HepG2 (cell line): ENCODE results near the gene CDR2L. TPM values are rescaled to one million over a fixed set of nuclear protein-coding genes. Genes with fewer than 3 reads are reported as not detected.
A peak's percentile ranks its signal among the peaks of the same experiment; 100 is the strongest.

Source experiments
- AGO1 ChIP-seq: fragments of 200-400 bp; formaldehyde crosslinking; IDR thresholded peaks from 2 replicates; pipeline ENCODE4 v1.6.1; 2017; ENCODE audit warnings: mild to moderate bottlenecking, low read depth, low read length, moderate library complexity; ENCODE audit not compliant: poor library complexity, severe bottlenecking
- AHDC1 ChIP-seq: sonication (generic); formaldehyde crosslinking; IDR thresholded peaks from 2 replicates; pipeline ENCODE4 v1.5.1; 2020; ENCODE audit warnings: mild to moderate bottlenecking, missing genetic modification reagents, borderline replicate concordance
- AHR ChIP-seq: IDR thresholded peaks from 2 replicates; pipeline ENCODE4 v1.6.1; 2018; ENCODE audit warnings: missing genetic modification reagents, missing compliant biosample characterization
- ATF5 ChIP-seq: sonication (generic); formaldehyde crosslinking; IDR thresholded peaks from 2 replicates; pipeline ENCODE4 v1.4.0; 2020; ENCODE audit warnings: mild to moderate bottlenecking, low read depth, missing genetic modification reagents
- CBX2 ChIP-seq, 2 experiments: fragments of 200-600 bp in 1 of 2; sonication (generic); formaldehyde crosslinking in 1 of 2; IDR thresholded peaks; 2 replicates each; pipeline versions ENCODE4 v1.7.0 to v1.8.1; 2018 to 2022; ENCODE audit warnings: low read depth in 2 of 2, low read length in 1 of 2, mild to moderate bottlenecking in 1 of 2, missing genetic modification reagents in 1 of 2
- CENPT ChIP-seq: sonication (generic); formaldehyde crosslinking; IDR thresholded peaks from 2 replicates; pipeline ENCODE4 v1.8.0; 2022; ENCODE audit warnings: low read depth, mild to moderate bottlenecking, moderate library complexity, missing genetic modification reagents
- CSRNP1 ChIP-seq: sonication (generic); formaldehyde crosslinking; IDR thresholded peaks from 2 replicates; pipeline ENCODE4 v1.8.1; 2023; ENCODE audit warnings: mild to moderate bottlenecking, missing genetic modification reagents
- MED1 ChIP-seq: sonication (generic); formaldehyde crosslinking; IDR thresholded peaks from 2 replicates; pipeline ENCODE4 v1.4.0; 2020; ENCODE audit warnings: missing genetic modification reagents
- NFIB ChIP-seq: sonication (generic); formaldehyde crosslinking; IDR thresholded peaks from 2 replicates; pipeline ENCODE4 v1.9.0; 2021; ENCODE audit warnings: missing genetic modification reagents, mild to moderate bottlenecking, borderline replicate concordance
- NFIC ChIP-seq: IDR thresholded peaks from 2 replicates; pipeline ENCODE4 v1.6.1; 2012; ENCODE audit warnings: mild to moderate bottlenecking, low read length, inconsistent platforms
- PAF1 ChIP-seq: IDR thresholded peaks from 2 replicates; pipeline ENCODE4 v1.6.1; 2016; ENCODE audit warnings: missing genetic modification reagents, missing compliant biosample characterization
- RFX1 ChIP-seq: fragments of 450-650 bp; IDR thresholded peaks from 2 replicates; pipeline ENCODE4 v1.6.1; 2017
- SMAD1 ChIP-seq: sonication (generic); formaldehyde crosslinking; IDR thresholded peaks from 2 replicates; pipeline ENCODE4 v1.4.0; 2020; ENCODE audit warnings: missing genetic modification reagents, low read depth, mild to moderate bottlenecking, borderline replicate concordance
- SMYD3 ChIP-seq: sonication (generic); formaldehyde crosslinking; IDR thresholded peaks from 2 replicates; pipeline ENCODE4 v1.8.1; 2023; ENCODE audit warnings: mild to moderate bottlenecking, missing genetic modification reagents
- TGIF2 ChIP-seq: IDR thresholded peaks from 2 replicates; pipeline ENCODE4 v1.6.1; 2016; ENCODE audit warnings: control low read depth, missing compliant biosample characterization
- ZNF253 ChIP-seq: sonication (generic); formaldehyde crosslinking; IDR thresholded peaks from 2 replicates; pipeline ENCODE4 v1.8.0; 2022; ENCODE audit warnings: mild to moderate bottlenecking, missing genetic modification reagents, borderline replicate concordance
- ZNF782 ChIP-seq: sonication (generic); formaldehyde crosslinking; IDR thresholded peaks from 2 replicates; pipeline ENCODE4 v1.4.0; 2020; ENCODE audit warnings: missing genetic modification reagents, mild to moderate bottlenecking, borderline replicate concordance
- polyA plus RNA-seq, 8 experiments: library from polyadenylated mRNA; depleted of rRNA in 3 of 8; stranded (reverse) in 7 of 8; unstranded in 1 of 8; fragments of >200 nt; fragmentation: Illumina TruSeq in 4 of 8; extraction: Trizol in 4 of 8; gene quantifications; 2 replicates each; pipeline versions ENCODE4 v1.2.1 to v1.2.3, GENCODE V29; 2011 to 2016; ENCODE audit warnings: low read depth in 4 of 8, missing spikeins in 1 of 8, mixed read lengths in 1 of 8; ENCODE audit not compliant: insufficient read depth in 1 of 8
- total RNA-seq, 5 experiments: library from RNA; depleted of rRNA; stranded (reverse); fragments of >200 nt; fragmentation: Illumina TruSeq; extraction: Trizol; gene quantifications; 2 replicates each; pipeline ENCODE4 v1.2.3, GENCODE V29; 2016; ENCODE audit warnings: low read depth in 1 of 5
- TF ChIP-seq, protein P1 (sequence below): sonication (generic); formaldehyde crosslinking; IDR thresholded peaks from 2 replicates; pipeline ENCODE4 v1.4.0; 2020; ENCODE audit warnings: mild to moderate bottlenecking, missing genetic modification reagents

The CDR2L gene
- total and polyA plus RNA-seq, 2 of the 13 experiments (the other 11 are each of a cell fraction or from before 2014, with no cell fraction given): 1.9 to 2.1 TPM

DNA sequence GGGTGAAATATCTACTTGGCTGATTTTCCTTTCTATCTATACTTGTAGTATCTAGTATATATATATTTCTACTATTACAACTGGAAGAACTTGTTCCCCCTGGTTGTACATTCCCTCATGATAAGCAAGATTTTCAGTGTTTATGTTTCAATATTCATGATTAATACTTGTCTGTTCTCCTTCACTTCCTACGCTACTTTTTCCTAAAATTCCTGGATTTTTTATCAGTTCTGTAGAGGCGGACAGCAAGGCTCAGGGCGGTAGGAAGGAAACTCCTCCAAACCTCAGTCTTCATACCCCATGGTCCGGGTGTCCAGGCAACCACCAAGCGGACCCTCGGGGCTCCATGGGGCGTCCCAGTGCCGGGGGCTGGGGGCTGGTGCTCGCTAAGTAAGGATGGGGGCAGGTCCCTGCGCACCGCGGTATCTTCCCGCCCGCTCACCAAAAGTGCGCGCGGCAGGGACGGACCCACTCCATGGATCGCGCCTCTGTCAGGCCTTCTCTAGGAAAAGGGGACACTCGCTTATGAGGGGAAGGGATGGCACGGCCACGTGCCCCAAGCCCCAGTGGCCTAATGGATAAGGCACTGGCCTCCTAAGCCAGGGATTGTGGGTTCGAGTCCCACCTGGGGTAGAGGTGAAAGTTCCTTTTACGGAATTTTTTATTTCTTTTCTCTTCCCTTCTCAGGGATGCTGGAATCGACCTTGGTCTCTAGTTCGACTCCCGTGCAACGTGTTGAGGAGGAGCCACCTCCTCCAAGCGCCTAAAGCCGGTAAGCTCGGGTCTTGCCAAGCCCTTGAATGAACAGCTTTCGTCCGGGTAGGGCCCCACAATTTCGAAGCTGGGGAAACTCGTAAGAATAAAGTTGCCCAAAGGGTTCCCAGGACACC, 46.2 kb downstream of the CDR2L start (continued):
- TF ChIP-seq CENPT (CRISPR knock-in tag): no peak
- TF ChIP-seq MED1 (CRISPR knock-in tag): peak; percentile 84
- peak; percentile 71 for TF ChIP-seq TGIF2
- TF ChIP-seq, protein P1, sequence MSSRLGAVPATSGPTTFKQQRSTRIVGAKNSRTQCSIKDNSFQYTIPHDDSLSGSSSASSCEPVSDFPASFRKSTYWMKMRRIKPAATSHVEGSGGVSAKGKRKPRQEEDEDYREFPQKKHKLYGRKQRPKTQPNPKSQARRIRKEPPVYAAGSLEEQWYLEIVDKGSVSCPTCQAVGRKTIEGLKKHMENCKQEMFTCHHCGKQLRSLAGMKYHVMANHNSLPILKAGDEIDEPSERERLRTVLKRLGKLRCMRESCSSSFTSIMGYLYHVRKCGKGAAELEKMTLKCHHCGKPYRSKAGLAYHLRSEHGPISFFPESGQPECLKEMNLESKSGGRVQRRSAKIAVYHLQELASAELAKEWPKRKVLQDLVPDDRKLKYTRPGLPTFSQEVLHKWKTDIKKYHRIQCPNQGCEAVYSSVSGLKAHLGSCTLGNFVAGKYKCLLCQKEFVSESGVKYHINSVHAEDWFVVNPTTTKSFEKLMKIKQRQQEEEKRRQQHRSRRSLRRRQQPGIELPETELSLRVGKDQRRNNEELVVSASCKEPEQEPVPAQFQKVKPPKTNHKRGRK (CRISPR knock-in tag): 0 out of 2 replicates have a peak, but pooled peaks have one; percentile 73
- no peak for TF ChIP-seq CBX2 (IDR thresholded peaks at IDR 0.05; ENCODE audit: low read depth, low read length)
- no peak for TF ChIP-seq CBX2 (CRISPR knock-in tag; IDR thresholded peaks at IDR 0.05; ENCODE audit: low read depth)
- peak; percentile 89 for TF ChIP-seq AHR (CRISPR knock-in tag)
- TF ChIP-seq NFIB (CRISPR knock-in tag): no peak
- TF ChIP-seq AGO1: no peak
- TF ChIP-seq ATF5 (CRISPR knock-in tag): peak; percentile 97
- TF ChIP-seq ZNF253 (CRISPR knock-in tag): no peak
- peak; percentile 53; the same call in 1 of the 2 replicates for TF ChIP-seq NFIC
- TF ChIP-seq CSRNP1 (CRISPR knock-in tag): peak; percentile 90
- no peak for TF ChIP-seq PAF1 (CRISPR knock-in tag)
- TF ChIP-seq SMYD3 (CRISPR knock-in tag): peak; percentile 21; the same call in 1 of the 2 replicates
- peak; percentile 33; the same call in 1 of the 2 replicates for TF ChIP-seq ZNF782 (CRISPR knock-in tag)
- 0 out of 2 replicates have a peak, but pooled peaks have one; percentile 52 for TF ChIP-seq SMAD1 (CRISPR knock-in tag)
- TF ChIP-seq RFX1: peak; percentile 40; the same call in 1 of the 2 replicates
- no peak for TF ChIP-seq AHDC1
